H9 (cell line): ENCODE data around the gene SERPINB8. TPM values are rescaled to one million over a fixed set of nuclear protein-coding genes. Genes with fewer than 3 reads are reported as not detected.

Source experiments
- DNase-seq: peaks from one replicate; pipeline ENCODE4 v3.0.0-alpha.2; 2017
- H2AFZ ChIP-seq: one replicate; pipeline ENCODE4 v1.6.1; 2013; ENCODE audit warnings: mild to moderate bottlenecking, low read length, control low read depth, moderate library complexity
- H2AK5ac ChIP-seq: 2 replicates; pipeline ENCODE4 v1.6.1; 2013; ENCODE audit warnings: low read length, control low read depth, mixed read lengths; ENCODE audit not compliant: insufficient read length
- H2BK120ac ChIP-seq: one replicate; pipeline ENCODE4 v1.6.1; 2013; ENCODE audit warnings: low read depth, mild to moderate bottlenecking, low read length, control low read depth, inconsistent platforms; ENCODE audit not compliant: poor library complexity, severe bottlenecking
- H2BK12ac ChIP-seq: 2 replicates; pipeline ENCODE4 v1.6.1; 2013; ENCODE audit warnings: low read length, control low read depth, mixed read lengths, low read depth; ENCODE audit not compliant: insufficient read length
- H2BK15ac ChIP-seq: 2 replicates; pipeline ENCODE4 v1.6.1; 2013; ENCODE audit warnings: low read depth, low read length, control low read depth
- H2BK20ac ChIP-seq: one replicate; pipeline ENCODE4 v1.6.1; 2013; ENCODE audit warnings: low read depth, mild to moderate bottlenecking, low read length, control low read depth, inconsistent platforms; ENCODE audit not compliant: poor library complexity, severe bottlenecking
- H2BK5ac ChIP-seq: 2 replicates; pipeline ENCODE4 v1.6.1; 2013; ENCODE audit warnings: low read length, control low read depth, mixed read lengths; ENCODE audit not compliant: insufficient read length
- H3K14ac ChIP-seq: 2 replicates; pipeline ENCODE4 v1.6.1; 2013; ENCODE audit warnings: low read length, control low read depth; ENCODE audit not compliant: insufficient read depth
- H3K18ac ChIP-seq: 2 replicates; pipeline ENCODE4 v1.6.1; 2013; ENCODE audit warnings: low read depth, mild to moderate bottlenecking, mixed read lengths, low read length, control low read depth; ENCODE audit not compliant: insufficient read length
- H3K23ac ChIP-seq: 2 replicates; pipeline ENCODE4 v1.6.1; 2013; ENCODE audit warnings: low read length, control low read depth, mixed read lengths, low read depth; ENCODE audit not compliant: insufficient read length
- H3K23me2 ChIP-seq: 2 replicates; pipeline ENCODE4 v1.6.1; 2013; ENCODE audit warnings: low read depth, mild to moderate bottlenecking, mixed read lengths, low read length, control low read depth; ENCODE audit not compliant: insufficient read length, poor library complexity, severe bottlenecking
- H3K27ac ChIP-seq: 2 replicates; pipeline ENCODE4 v1.5.1; 2013; ENCODE audit warnings: low read length, control low read depth, mixed read lengths, low read depth; ENCODE audit not compliant: insufficient read length
- H3K27me3 ChIP-seq: 2 replicates; pipeline ENCODE4 v1.6.1; 2013; ENCODE audit warnings: low read length, control low read depth, inconsistent platforms; ENCODE audit not compliant: insufficient read depth
- H3K4ac ChIP-seq: 2 replicates; pipeline ENCODE4 v1.6.1; 2013; ENCODE audit warnings: low read depth, mild to moderate bottlenecking, control low read depth, inconsistent platforms, low read length, moderate library complexity
- H3K4me1 ChIP-seq: 2 replicates; pipeline ENCODE4 v1.6.1; 2013; ENCODE audit warnings: low read length, control low read depth, inconsistent platforms; ENCODE audit not compliant: insufficient read depth
- H3K4me2 ChIP-seq: 2 replicates; pipeline ENCODE4 v1.6.1; 2013; ENCODE audit warnings: low read length, control low read depth, mixed read lengths; ENCODE audit not compliant: insufficient read length, insufficient read depth
- H3K56ac ChIP-seq: 2 replicates; pipeline ENCODE4 v1.6.1; 2013; ENCODE audit warnings: low read depth, mild to moderate bottlenecking, mixed read lengths, low read length, control low read depth; ENCODE audit not compliant: insufficient read length
- H3K79me1 ChIP-seq: 2 replicates; pipeline ENCODE4 v1.6.1; 2013; ENCODE audit warnings: low read depth, mild to moderate bottlenecking, moderate library complexity, low read length, control low read depth, inconsistent platforms; ENCODE audit not compliant: insufficient read depth, poor library complexity, severe bottlenecking
- H3K79me2 ChIP-seq: 2 replicates; pipeline ENCODE4 v1.6.1; 2013; ENCODE audit warnings: low read length, control low read depth, inconsistent platforms; ENCODE audit not compliant: insufficient read depth
- H3K9ac ChIP-seq: 2 replicates; pipeline ENCODE4 v1.6.1; 2013; ENCODE audit warnings: low read length, control low read depth, mixed read lengths; ENCODE audit not compliant: insufficient read length; ENCODE audit errors: extremely low read depth
- H3K9me3 ChIP-seq: one replicate; pipeline ENCODE4 v1.6.1; 2013; ENCODE audit warnings: low read depth, low read length, inconsistent platforms; ENCODE audit not compliant: control insufficient read depth
- H3T11ph ChIP-seq: one replicate; pipeline ENCODE4 v1.6.1; 2013; ENCODE audit warnings: mild to moderate bottlenecking, low read length, control low read depth, inconsistent platforms
- H4K20me1 ChIP-seq: one replicate; pipeline ENCODE4 v1.6.1; 2013; ENCODE audit not compliant: control insufficient read depth, insufficient read length, insufficient read depth
- H4K5ac ChIP-seq: 2 replicates; pipeline ENCODE4 v1.6.1; 2013; ENCODE audit warnings: low read depth, mild to moderate bottlenecking, mixed read lengths, low read length, control low read depth; ENCODE audit not compliant: insufficient read length
- H4K8ac ChIP-seq: replicated peaks from 2 replicates; pipeline ENCODE4 v1.6.1; 2013; ENCODE audit warnings: low read length, control low read depth, mixed read lengths, low read depth; ENCODE audit not compliant: insufficient read length
- H4K91ac ChIP-seq: 2 replicates; pipeline ENCODE4 v1.6.1; 2013; ENCODE audit warnings: low read depth, mild to moderate bottlenecking, moderate library complexity, mixed read lengths, low read length, control low read depth; ENCODE audit not compliant: insufficient read length
- H3K27ac Mint-ChIP-seq, 3 experiments: 2 replicates in 2 of 3; 3 replicates in 1 of 3; pipeline ENCODE4 v1.8.0; 2020 to 2021; ENCODE audit warnings: mixed read lengths in 3 of 3, mild to moderate bottlenecking in 1 of 3, moderate library complexity in 1 of 3
- H3K27me3 Mint-ChIP-seq: 2 replicates; pipeline ENCODE4 v1.8.0; 2021; ENCODE audit warnings: low read depth, mild to moderate bottlenecking, moderate library complexity, mixed read lengths
- H3K36me3 Mint-ChIP-seq, 3 experiments: 2 replicates in 2 of 3; 3 replicates in 1 of 3; pipeline ENCODE4 v1.8.0; 2020 to 2021; ENCODE audit warnings: low read depth in 3 of 3, mixed read lengths in 3 of 3; ENCODE audit not compliant: insufficient read depth in 1 of 3
- H3K4me1 Mint-ChIP-seq, 2 experiments: 2 replicates each; pipeline ENCODE4 v1.8.0; 2020; ENCODE audit warnings: mixed read lengths in 2 of 2
- H3K4me3 Mint-ChIP-seq, 2 experiments: 2 replicates in 1 of 2; 3 replicates in 1 of 2; pipeline ENCODE4 v1.8.0; 2020 to 2021; ENCODE audit warnings: mild to moderate bottlenecking in 2 of 2, mixed read lengths in 2 of 2, moderate library complexity in 1 of 2
- H3K9me3 Mint-ChIP-seq, 2 experiments: 2 replicates in 1 of 2; 3 replicates in 1 of 2; pipeline ENCODE4 v1.8.0; 2020; ENCODE audit warnings: mild to moderate bottlenecking in 2 of 2, mixed read lengths in 2 of 2, moderate library complexity in 1 of 2
- CTCF ChIP-seq: fragments of 200-600 bp; sonication (generic); conservative IDR thresholded peaks from 3 replicates; pipeline ENCODE4 v1.8.0; 2021; ENCODE audit warnings: antibody characterized with exemption, mild to moderate bottlenecking
- WGBS: extraction: QIAGEN DNeasy Blood & Tissue Kit; methylation state at CpG from one replicate; pipeline ENCODE4 v1.1.7; 2013; ENCODE audit warnings: missing lambda C conversion rate, low lambda C conversion rate, mixed read lengths; ENCODE audit not compliant: insufficient read length; ENCODE audit errors: extremely low coverage; 5-methylcytosine and 5-hydroxymethylcytosine counted together
- total RNA-seq: library from RNA; stranded (reverse); gene quantifications from 2 replicates; pipeline ENCODE4 v1.2.1, GENCODE V29; 2021

The SERPINB8 gene
- total RNA-seq, 1 experiment from 2014 or later: 2.1 TPM

GRCh38 chr18:63971320-63972001 lies 1.6 kb downstream of the SERPINB8 start:
- H3K14ac ChIP-seq: peak overlapping the region; percentile 57; the same call in 1 of the 2 replicates
- H3K9me3 ChIP-seq: no peaks in the 10 kb centered on the region
- DNase-seq: no peak
- TF ChIP-seq CTCF: no peak
- Mint-ChIP-seq H3K4me1 (peaks cover 23 to 29% of the 10 kb centered on the region in 2 experiments), H3K27me3 (peaks cover 50% of the 10 kb centered on the region), H3K36me3 (no peaks in the 10 kb centered on the region), H3K4me3 (peak overlapping the region; percentile 87 to 94), H3K27ac (peak overlapping the region; percentile 91 to 97 (median 96); a peak in 6 of 7 replicates), H3K9me3 (no peaks in the 10 kb centered on the region)
- no peak overlapping the region for H3K56ac ChIP-seq
- no peaks in the 10 kb centered on the region for H4K20me1 ChIP-seq
- H2AFZ ChIP-seq: no peak overlapping the region
- H2BK20ac ChIP-seq: no peak overlapping the region
- H3T11ph ChIP-seq: no peak overlapping the region
- peak overlapping the region; percentile 19 for H2BK120ac ChIP-seq
- H2AK5ac ChIP-seq: no peak overlapping the region
- peak overlapping the region; percentile 31 for H3K9ac ChIP-seq
- H3K27me3 ChIP-seq: peaks cover 15% of the 10 kb centered on the region; the same call in 1 of the 2 replicates
- no peaks in the 10 kb centered on the region for H3K79me1 ChIP-seq
- H2BK5ac ChIP-seq: no peak overlapping the region
- no peak overlapping the region for H4K8ac ChIP-seq
- H3K18ac ChIP-seq: no peak overlapping the region
- H3K4me1 ChIP-seq: peaks cover 4% of the 10 kb centered on the region; the same call in 1 of the 2 replicates
- H2BK12ac ChIP-seq: no peak overlapping the region
- H3K4ac ChIP-seq: no peak overlapping the region; the same call in 1 of the 2 replicates
- H3K23ac ChIP-seq: no peak overlapping the region
- H3K4me2 ChIP-seq: peak overlapping the region; percentile 69
- H2BK15ac ChIP-seq: no peak overlapping the region
- H3K27ac ChIP-seq: no peak overlapping the region
- no peak overlapping the region for H4K5ac ChIP-seq
- H3K23me2 ChIP-seq: peaks cover 11% of the 10 kb centered on the region
- no peaks in the 10 kb centered on the region for H3K79me2 ChIP-seq
- no peak overlapping the region for H4K91ac ChIP-seq
- no CpG with 5 or more reads among the region's 13 CpGs for WGBS
